Measurements from ENCODE around the gene CCDC27.

The CCDC27 gene

GRCh38 chr1:3786468-3787348 is 34.5 kb downstream of the CCDC27 start:
- in situ Hi-C loops (cut with HindIII; ENCODE audit: low sequenced_read_pairs), result no loop called here
- TF ChIP-seq, protein P1, sequence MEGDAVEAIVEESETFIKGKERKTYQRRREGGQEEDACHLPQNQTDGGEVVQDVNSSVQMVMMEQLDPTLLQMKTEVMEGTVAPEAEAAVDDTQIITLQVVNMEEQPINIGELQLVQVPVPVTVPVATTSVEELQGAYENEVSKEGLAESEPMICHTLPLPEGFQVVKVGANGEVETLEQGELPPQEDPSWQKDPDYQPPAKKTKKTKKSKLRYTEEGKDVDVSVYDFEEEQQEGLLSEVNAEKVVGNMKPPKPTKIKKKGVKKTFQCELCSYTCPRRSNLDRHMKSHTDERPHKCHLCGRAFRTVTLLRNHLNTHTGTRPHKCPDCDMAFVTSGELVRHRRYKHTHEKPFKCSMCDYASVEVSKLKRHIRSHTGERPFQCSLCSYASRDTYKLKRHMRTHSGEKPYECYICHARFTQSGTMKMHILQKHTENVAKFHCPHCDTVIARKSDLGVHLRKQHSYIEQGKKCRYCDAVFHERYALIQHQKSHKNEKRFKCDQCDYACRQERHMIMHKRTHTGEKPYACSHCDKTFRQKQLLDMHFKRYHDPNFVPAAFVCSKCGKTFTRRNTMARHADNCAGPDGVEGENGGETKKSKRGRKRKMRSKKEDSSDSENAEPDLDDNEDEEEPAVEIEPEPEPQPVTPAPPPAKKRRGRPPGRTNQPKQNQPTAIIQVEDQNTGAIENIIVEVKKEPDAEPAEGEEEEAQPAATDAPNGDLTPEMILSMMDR (IDR thresholded peaks at IDR 0.05; ENCODE audit: low read depth, low read length), result no peak
- DNase-seq (ENCODE audit: low read depth, low spot score), result no peak
- no peak overlapping the region for H3K4me3 ChIP-seq (ENCODE audit: low read depth, low read length)

DNA sequence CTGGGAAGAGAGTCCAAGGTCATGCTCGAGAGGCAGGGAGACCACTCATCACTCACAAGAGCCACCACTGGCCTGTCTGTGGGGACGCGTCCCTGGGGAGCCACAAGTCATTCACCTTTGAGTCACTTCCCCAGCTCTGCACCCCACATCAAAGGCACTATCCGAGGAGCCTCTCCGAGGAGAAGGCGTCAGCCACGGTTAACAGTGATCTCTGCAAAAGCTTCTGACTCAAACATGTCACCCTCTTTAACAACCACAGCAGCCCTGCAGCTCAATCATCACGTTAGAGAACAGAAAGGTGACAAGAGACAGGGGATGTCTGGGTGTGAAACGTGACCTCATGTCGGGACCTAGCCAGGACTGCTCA is 35.1 kb downstream of the CCDC27 start:
- no peak for DNase-seq (ENCODE audit: low read depth, low spot score)
- no peak overlapping the region for H3K4me3 ChIP-seq (ENCODE audit: low read depth, low read length)
- in situ Hi-C loops (cut with HindIII; ENCODE audit: low sequenced_read_pairs), result no loop called here
- TF ChIP-seq, protein P1 (IDR thresholded peaks at IDR 0.05; ENCODE audit: low read depth, low read length), result no peak

- in situ Hi-C loops (cut with HindIII; ENCODE audit: low sequenced_read_pairs), result no loop called here
- H3K4me3 ChIP-seq (ENCODE audit: low read depth, low read length), result no peak overlapping the region
- TF ChIP-seq, protein P1 (IDR thresholded peaks at IDR 0.05; ENCODE audit: low read depth, low read length), result no peak
- no peak for DNase-seq (ENCODE audit: low read depth, low spot score)
Observed at GRCh38 chr1:3787745-3788605, 35.7 kb downstream of the CCDC27 start.

GRCh38 chr1:3788756-3789420 is 36.6 kb downstream of the CCDC27 start:
- no peak overlapping the region for H3K4me3 ChIP-seq (ENCODE audit: low read depth, low read length)
- in situ Hi-C loops (cut with HindIII; ENCODE audit: low sequenced_read_pairs), result no loop called here
- TF ChIP-seq, protein P1 (IDR thresholded peaks at IDR 0.05; ENCODE audit: low read depth, low read length), result no peak
- no peak for DNase-seq (ENCODE audit: low read depth, low spot score)

DNA sequence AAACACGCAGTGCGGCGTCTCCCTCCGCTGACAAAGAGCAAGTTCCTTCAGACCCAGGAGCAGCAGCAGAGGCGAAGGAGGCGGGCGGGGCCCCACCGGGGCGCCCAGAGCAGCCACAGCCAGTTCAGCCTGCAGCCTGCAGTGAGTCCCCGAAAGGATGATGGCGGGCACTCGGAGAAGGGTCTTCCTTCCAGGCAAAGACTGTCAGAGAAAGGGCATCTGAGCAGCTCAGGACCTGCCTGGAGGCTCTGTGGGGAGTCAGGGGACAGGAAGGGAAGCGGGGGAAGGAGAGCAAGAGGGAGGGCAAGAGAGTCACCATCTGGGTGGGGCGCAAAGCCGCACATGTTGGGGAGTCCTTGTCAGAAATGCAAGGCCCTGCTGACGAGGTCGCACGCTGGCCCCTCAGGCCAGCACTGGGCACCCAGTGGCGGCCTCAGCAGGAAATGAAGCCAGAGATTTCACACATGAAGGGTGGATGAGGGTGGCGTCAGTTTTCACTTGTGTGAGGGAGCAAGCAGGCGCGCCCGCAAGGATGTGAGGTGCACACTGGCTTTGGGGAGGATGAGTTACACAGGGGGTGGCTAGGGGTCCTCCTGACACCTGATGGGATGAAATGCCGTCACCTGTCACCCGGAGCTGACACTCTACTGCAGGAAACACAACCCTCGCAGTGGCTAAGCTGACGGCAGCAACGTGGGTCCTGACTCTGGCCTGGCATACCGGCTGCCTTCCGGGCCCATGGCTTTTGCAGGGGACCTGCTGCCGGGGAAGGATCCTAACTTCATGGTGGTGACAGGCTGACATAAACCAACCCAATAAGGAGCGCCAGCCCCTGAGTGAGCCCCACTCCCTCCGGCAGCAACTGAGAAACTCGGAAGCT is 37.4 kb downstream of the CCDC27 start:
- TF ChIP-seq, protein P1 (IDR thresholded peaks at IDR 0.05; ENCODE audit: low read depth, low read length), result no peak
- no peak overlapping the region for H3K4me3 ChIP-seq (ENCODE audit: low read depth, low read length)
- no peak for DNase-seq (ENCODE audit: low read depth, low spot score)
- in situ Hi-C loops (cut with HindIII; ENCODE audit: low sequenced_read_pairs), result no loop called here
